Measurements from ENCODE around the gene PDCD4.

DNA sequence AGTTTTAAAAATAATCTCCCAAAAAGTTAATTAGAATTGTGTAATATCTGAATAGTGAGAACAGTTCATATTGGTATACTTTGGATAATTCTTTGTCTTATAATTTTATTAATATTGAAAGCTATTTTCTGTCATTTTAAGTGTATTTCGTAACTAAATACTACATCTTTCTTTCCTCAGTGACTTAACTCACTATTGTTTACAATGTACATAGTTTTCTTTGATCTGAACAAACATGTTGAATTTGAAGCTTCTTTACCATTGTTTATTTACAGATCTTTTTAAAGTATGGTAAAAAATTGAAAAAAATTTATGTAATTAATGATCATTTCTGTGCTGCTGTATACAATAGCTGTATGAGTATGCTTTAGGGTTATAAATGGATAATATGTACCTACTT lies 5.1 kb downstream of the PDCD4 start:
- TF ChIP-seq ZEB2 (IDR thresholded peaks at IDR 0.05) (no peak), ZNF24 (IDR thresholded peaks at IDR 0.05) (no peak), POLR2A (conservative IDR thresholded peaks at IDR 0.05) (no peak), NBN (IDR thresholded peaks at IDR 0.05; ENCODE audit: low read depth) (no peak), PHTF2 (CRISPR knock-in tag; IDR thresholded peaks at IDR 0.05) (no peak), ARNT (IDR thresholded peaks at IDR 0.05) (no peak), CHD2 (IDR thresholded peaks at IDR 0.05; ENCODE audit: low read depth, low read length) (no peak)
- TF ChIP-seq, protein P1, sequence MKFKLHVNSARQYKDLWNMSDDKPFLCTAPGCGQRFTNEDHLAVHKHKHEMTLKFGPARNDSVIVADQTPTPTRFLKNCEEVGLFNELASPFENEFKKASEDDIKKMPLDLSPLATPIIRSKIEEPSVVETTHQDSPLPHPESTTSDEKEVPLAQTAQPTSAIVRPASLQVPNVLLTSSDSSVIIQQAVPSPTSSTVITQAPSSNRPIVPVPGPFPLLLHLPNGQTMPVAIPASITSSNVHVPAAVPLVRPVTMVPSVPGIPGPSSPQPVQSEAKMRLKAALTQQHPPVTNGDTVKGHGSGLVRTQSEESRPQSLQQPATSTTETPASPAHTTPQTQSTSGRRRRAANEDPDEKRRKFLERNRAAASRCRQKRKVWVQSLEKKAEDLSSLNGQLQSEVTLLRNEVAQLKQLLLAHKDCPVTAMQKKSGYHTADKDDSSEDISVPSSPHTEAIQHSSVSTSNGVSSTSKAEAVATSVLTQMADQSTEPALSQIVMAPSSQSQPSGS (CRISPR knock-in tag; IDR thresholded peaks at IDR 0.05): no peak
